HEK293T (cell line): ENCODE data around the gene TFDP1.

Experiments used
- CTCF ChIA-PET: fragments of 350-600 bp; formaldehyde crosslinking; extraction: SDS; loops from one replicate; lab custom pipeline; 2021; ENCODE audit warnings: antibody characterized with exemption, inconsistent platforms; lab: Yijun Ruan, JAX
- POLR2A ChIA-PET: fragments of 350-600 bp; formaldehyde crosslinking; extraction: SDS; loops from one replicate; lab custom pipeline; 2020; ENCODE audit warnings: antibody characterized with exemption, inconsistent platforms; lab: Yijun Ruan, JAX
- DNase-seq: peaks from one replicate; pipeline ENCODE4 v3.0.0; 2012; ENCODE audit warnings: mixed read lengths; ENCODE audit errors: extremely low spot score
- ARNT ChIP-seq: fragments of 450-650 bp; IDR thresholded peaks from 2 replicates; pipeline ENCODE4 v1.6.1; 2017; ENCODE audit warnings: mild to moderate bottlenecking
- BHLHE40 ChIP-seq: fragments of 450-650 bp; IDR thresholded peaks from 2 replicates; pipeline ENCODE4 v1.6.1; 2016; ENCODE audit warnings: mild to moderate bottlenecking, moderate library complexity, borderline replicate concordance
- CTBP1 ChIP-seq: fragments of 450-650 bp; IDR thresholded peaks from 2 replicates; pipeline ENCODE4 v1.6.1; 2016; ENCODE audit warnings: borderline replicate concordance
- ELF4 ChIP-seq: fragments of 450-650 bp; IDR thresholded peaks from 2 replicates; pipeline ENCODE4 v1.6.1; 2017; ENCODE audit warnings: antibody characterized with exemption
- FOXA1 ChIP-seq: fragments of 450-650 bp; IDR thresholded peaks from 2 replicates; pipeline ENCODE4 v1.6.1; 2016; ENCODE audit warnings: mild to moderate bottlenecking
- FOXK2 ChIP-seq: fragments of 450-650 bp; IDR thresholded peaks from 2 replicates; pipeline ENCODE4 v1.6.1; 2016; ENCODE audit warnings: mild to moderate bottlenecking
- FOXM1 ChIP-seq: fragments of 450-650 bp; IDR thresholded peaks from 2 replicates; pipeline ENCODE4 v1.6.1; 2017; ENCODE audit warnings: mild to moderate bottlenecking, borderline replicate concordance
- HDGF ChIP-seq: fragments of 450-650 bp; IDR thresholded peaks from 2 replicates; pipeline ENCODE4 v1.6.1; 2017; ENCODE audit warnings: antibody characterized with exemption, borderline replicate concordance
- L3MBTL2 ChIP-seq: fragments of 450-650 bp; conservative IDR thresholded peaks from 2 replicates; pipeline ENCODE4 v1.6.1; 2016; ENCODE audit warnings: mild to moderate bottlenecking
- LEF1 ChIP-seq: fragments of 450-650 bp; IDR thresholded peaks from 2 replicates; pipeline ENCODE4 v1.6.1; 2017; ENCODE audit warnings: mild to moderate bottlenecking, borderline replicate concordance
- NFRKB ChIP-seq: fragments of 450-650 bp; IDR thresholded peaks from 2 replicates; pipeline ENCODE4 v1.6.1; 2016; ENCODE audit warnings: mild to moderate bottlenecking, moderate library complexity
- SP1 ChIP-seq: fragments of 450-650 bp; IDR thresholded peaks from 2 replicates; pipeline ENCODE4 v1.6.1; 2017
- SUZ12 ChIP-seq: fragments of 450-650 bp; IDR thresholded peaks from 2 replicates; pipeline ENCODE4 v1.6.1; 2016; ENCODE audit warnings: mild to moderate bottlenecking
- TARDBP ChIP-seq: fragments of 450-650 bp; IDR thresholded peaks from 2 replicates; pipeline ENCODE4 v1.6.1; 2016
- ZNF384 ChIP-seq: fragments of 450-650 bp; IDR thresholded peaks from 2 replicates; pipeline ENCODE4 v1.6.1; 2016
- TF ChIP-seq, protein P1 (sequence below): fragments of 450-650 bp; IDR thresholded peaks from 2 replicates; pipeline ENCODE4 v1.6.1; 2016

TFDP1 gene

DNA sequence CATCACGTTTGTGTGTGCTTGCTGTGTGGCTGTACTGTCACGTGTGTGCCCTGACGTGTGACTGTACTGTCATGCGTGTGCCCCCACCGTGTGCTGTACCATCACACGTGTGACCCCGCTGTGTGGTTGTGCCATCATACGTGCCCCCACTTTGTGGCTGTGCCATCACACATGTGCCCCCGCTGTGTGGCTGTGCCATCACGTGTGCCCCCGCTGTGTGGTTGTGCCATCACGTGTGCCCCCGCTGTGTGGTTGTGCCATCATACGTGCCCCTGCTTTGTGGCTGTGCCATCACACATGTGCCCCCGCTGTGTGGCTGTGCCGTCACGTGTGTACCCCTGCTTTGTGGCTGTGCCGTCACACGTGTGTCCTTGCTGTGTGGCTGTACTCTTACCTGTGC is 25.7 kb downstream of the TFDP1 start:
- TF ChIP-seq BHLHE40, result no peak
- no peak for TF ChIP-seq ELF4
- TF ChIP-seq FOXA1, result no peak
- no peak for TF ChIP-seq ARNT
- no peak for TF ChIP-seq CTBP1
- TF ChIP-seq SP1, result no peak
- TF ChIP-seq, protein P1, sequence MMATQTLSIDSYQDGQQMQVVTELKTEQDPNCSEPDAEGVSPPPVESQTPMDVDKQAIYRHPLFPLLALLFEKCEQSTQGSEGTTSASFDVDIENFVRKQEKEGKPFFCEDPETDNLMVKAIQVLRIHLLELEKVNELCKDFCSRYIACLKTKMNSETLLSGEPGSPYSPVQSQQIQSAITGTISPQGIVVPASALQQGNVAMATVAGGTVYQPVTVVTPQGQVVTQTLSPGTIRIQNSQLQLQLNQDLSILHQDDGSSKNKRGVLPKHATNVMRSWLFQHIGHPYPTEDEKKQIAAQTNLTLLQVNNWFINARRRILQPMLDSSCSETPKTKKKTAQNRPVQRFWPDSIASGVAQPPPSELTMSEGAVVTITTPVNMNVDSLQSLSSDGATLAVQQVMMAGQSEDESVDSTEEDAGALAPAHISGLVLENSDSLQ, result no peak
- no peak for TF ChIP-seq SUZ12
- TF ChIP-seq NFRKB, result no peak
- no peak for TF ChIP-seq L3MBTL2
- no peak for TF ChIP-seq HDGF
- TF ChIP-seq FOXM1, result no peak
- TF ChIP-seq ZNF384, result no peak
- TF ChIP-seq LEF1, result no peak
- no peak for TF ChIP-seq FOXK2
- TF ChIP-seq TARDBP, result no peak
- POLR2A ChIA-PET, result no interaction called here
- DNase-seq, result no peak
- CTCF ChIA-PET, result no interaction called here

DNA sequence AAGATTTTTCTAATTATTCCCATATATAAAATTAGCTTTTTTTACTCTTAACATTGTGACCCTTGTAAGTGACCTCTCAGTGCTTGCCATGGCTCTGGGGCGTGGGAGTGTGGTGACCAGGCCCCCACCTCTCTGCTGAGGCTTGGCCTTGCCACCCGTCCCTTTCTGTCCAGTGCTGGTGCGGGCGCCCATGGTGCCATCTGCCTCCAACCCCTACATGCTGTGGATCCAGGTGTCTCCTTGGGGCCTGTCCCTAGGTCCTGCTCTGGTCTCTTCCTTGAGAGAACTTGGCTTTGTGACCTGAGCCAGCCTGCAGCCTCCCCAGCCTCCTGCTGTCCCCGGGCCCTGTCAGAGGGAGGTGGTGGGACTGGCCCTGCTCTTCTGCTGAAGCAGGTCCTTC is 27.4 kb downstream of the TFDP1 start:
- no peak for DNase-seq
- TF ChIP-seq, protein P1, result no peak
- no peak for TF ChIP-seq SP1
- no peak for TF ChIP-seq BHLHE40
- no peak for TF ChIP-seq HDGF
- TF ChIP-seq TARDBP, result no peak
- no peak for TF ChIP-seq SUZ12
- no peak for TF ChIP-seq ARNT
- no peak for TF ChIP-seq ELF4
- no peak for TF ChIP-seq ZNF384
- TF ChIP-seq NFRKB, result no peak
- CTCF ChIA-PET, result no interaction called here
- POLR2A ChIA-PET, result interaction anchor here (1.4 kb wide), 1 partner anchor 12 kb away, joined by 3 read pairs; no protein-coding TSS in a partner anchor

DNA sequence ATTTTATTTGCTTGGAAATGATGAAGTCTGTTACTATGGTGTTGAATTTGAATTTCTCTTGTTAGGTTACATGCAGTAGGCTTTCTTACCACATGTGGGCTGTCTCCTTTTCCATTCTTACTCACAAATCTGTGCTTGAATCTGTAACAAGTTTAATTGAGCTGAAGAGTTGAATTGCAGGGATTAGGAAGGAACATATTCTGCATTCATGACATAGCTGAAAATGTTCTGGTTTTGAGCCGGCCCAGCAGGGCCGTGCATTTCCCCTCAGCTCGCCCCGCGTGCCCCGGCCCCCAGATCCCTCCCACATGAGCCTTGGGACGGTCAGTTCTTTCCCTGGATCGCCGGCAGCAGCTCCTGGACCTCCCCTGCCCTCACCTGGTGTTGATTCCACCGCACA is 28.1 kb downstream of the TFDP1 start:
- no peak for DNase-seq
- TF ChIP-seq BHLHE40, result no peak
- TF ChIP-seq FOXM1, result no peak
- no peak for TF ChIP-seq ZNF384
- ChIA-PET CTCF (no interaction called here), POLR2A (no interaction called here)

DNA sequence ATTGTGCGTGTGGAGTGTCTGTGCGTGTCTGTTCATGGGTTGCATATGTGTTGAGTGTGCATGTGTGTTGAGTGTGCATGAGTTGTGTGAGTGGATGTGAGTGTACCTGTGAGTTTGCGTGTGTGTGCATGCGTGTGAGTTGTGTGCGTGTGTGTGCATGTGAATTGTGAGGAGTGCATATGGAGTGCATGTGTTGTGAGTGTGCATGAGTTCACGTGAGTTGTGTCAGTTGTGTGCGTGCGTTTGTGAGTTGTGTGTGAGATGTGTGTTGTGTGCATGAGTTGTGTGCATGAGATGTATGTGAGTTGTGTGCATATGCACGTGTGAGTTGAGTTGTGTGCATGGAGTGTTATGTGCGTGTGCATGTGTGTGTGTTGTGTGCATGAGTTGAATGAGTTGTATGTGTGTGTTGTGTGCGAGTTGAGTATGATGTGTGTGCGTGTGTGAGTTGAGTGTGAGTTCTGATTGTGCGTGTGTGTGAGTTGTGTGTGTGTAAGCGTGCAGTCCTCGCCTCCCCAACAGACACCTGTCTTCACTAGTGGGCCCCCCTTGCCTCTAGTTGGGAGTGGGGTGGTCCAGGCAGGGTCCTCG is 29.3 kb downstream of the TFDP1 start:
- TF ChIP-seq TARDBP, result peak; percentile 59; the same call in 1 of the 2 replicates
- no peak for TF ChIP-seq HDGF
- TF ChIP-seq FOXA1, result no peak
- no peak for TF ChIP-seq SUZ12
- TF ChIP-seq ELF4, result no peak
- TF ChIP-seq LEF1, result no peak
- no peak for DNase-seq
- POLR2A ChIA-PET, result no interaction called here
- CTCF ChIA-PET, result no interaction called here

DNA sequence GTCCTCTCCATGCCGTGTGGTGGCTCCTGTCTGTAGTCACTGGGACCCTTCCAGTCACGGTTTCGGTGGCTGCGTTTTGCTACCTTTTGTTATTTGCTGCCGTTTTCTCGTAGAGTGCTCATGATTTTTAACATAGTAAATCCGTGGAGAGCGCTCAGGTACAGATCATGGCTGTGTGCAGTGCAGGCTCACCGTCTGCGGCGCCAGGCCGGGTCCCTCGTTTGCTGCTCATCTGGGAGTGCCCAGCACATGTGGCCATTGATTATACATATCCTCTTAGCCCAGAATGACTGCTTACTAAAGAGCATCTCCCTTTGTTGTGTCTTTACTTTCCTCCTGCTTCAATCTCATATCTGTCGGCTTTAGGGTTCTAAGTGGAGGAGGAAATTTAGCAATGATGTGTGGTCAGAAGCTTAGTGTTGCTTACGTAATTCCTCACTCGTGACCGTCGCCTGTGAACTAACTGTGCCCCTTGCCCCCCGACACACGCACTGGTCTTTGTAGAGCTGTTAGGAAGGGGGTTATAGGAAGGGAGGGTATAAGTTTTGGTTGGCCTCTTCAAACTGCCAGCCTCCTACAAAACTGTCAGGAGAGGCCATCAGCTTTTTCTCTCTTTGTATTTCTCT is 31.8 kb downstream of the TFDP1 start:
- ChIA-PET CTCF (no interaction called here), POLR2A (no interaction called here)
- no peak for DNase-seq
- TF ChIP-seq ZNF384 (no peak), ARNT (no peak), LEF1 (no peak), FOXM1 (no peak), CTBP1 (no peak), BHLHE40 (no peak), SUZ12 (no peak), NFRKB (no peak), L3MBTL2 (no peak), TARDBP (no peak), HDGF (no peak), ELF4 (no peak), SP1 (no peak), FOXA1 (no peak), FOXK2 (no peak)
- TF ChIP-seq, protein P1, result no peak

DNA sequence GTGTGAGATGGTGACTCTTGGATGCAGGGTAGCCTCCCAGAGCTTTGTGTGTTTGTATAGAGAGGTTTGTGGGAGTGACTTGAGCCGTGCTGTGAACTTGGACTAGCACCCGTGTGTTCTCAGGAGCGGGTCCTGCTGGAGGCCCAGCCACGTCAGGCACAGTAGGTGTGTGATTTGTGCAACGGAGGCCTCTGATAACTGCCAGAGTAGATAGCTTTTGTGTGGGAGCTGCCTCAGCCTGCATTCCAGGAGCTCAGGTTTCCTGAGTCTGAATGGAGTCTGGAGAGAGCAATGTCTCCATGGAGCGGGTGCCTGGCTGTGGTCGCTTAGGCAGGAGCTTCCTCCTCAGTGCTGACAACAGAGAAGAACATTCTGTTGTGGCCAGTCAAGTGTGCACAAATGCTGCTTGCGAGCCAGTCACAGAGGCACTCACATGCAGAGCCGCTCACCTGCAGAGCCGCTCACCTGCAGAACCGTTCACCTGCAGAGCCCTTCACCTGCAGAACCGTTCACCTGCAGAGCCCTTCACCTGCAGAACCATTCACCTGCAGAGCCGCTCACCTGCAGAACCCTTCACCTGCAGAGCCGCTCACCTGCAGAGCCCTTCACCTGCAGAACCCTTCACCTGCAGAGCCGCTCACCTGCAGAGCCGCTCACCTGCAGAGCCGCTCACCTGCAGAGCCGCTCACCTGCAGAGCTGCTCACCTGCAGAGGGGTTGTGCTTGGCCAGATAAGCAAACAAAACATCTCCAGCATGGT is 32.6 kb downstream of the TFDP1 start:
- DNase-seq, result no peak
- ChIA-PET POLR2A (no interaction called here), CTCF (no interaction called here)
- TF ChIP-seq FOXA1 (no peak), L3MBTL2 (no peak), FOXK2 (no peak), ARNT (no peak), SUZ12 (no peak), LEF1 (no peak), ELF4 (no peak), TARDBP (no peak), FOXM1 (no peak), ZNF384 (no peak), CTBP1 (no peak), SP1 (no peak), NFRKB (no peak), BHLHE40 (no peak), HDGF (no peak)
- TF ChIP-seq, protein P1, result no peak
